BLaER1 treated with 17β-estradiol and CSF1 and Interleukin-3, amounts not matched to agents 10 nM and 100 nM (cell line): Measurements from ENCODE around the gene FOXN3.

Source experiments
- H3K27ac ChIP-seq, 11 experiments: shearing (Covaris generic); formaldehyde crosslinking; 2 replicates each; pipeline ENCODE4 v1.8.1; 2022
- H3K27me3 ChIP-seq, 11 experiments: shearing (Covaris generic); formaldehyde crosslinking; 2 replicates each; pipeline ENCODE4 v1.8.1; 2022
- H3K36me3 ChIP-seq, 11 experiments: shearing (Covaris generic); formaldehyde crosslinking; 2 replicates each; pipeline ENCODE4 v1.8.1; 2022
- H3K4me1 ChIP-seq, 10 experiments: shearing (Covaris generic); formaldehyde crosslinking; 2 replicates each; pipeline ENCODE4 v1.8.1; 2022
- H3K4me2 ChIP-seq, 11 experiments: shearing (Covaris generic); formaldehyde crosslinking; 2 replicates each; pipeline ENCODE4 v1.8.1; 2022
- H3K4me3 ChIP-seq, 10 experiments: shearing (Covaris generic); formaldehyde crosslinking; 2 replicates each; pipeline ENCODE4 v1.8.1; 2022
- H3K9ac ChIP-seq, 11 experiments: shearing (Covaris generic); formaldehyde crosslinking; 2 replicates each; pipeline ENCODE4 v1.8.1; 2022
- H3K9me3 ChIP-seq, 11 experiments: shearing (Covaris generic); formaldehyde crosslinking; replicated peaks in 1 of 11; 2 replicates each; pipeline ENCODE4 v1.8.1; 2022
- H4K20me1 ChIP-seq, 11 experiments: shearing (Covaris generic); formaldehyde crosslinking; 2 replicates each; pipeline ENCODE4 v1.8.1; 2022
- Cebpa-rat ChIP-seq, 11 experiments: shearing (Covaris generic); IDR thresholded peaks; 2 replicates each; pipeline ENCODE4 v1.8.1; 2022

Gene FOXN3

GRCh38 chr14:89143595-89143994 lies 273.4 kb downstream of the FOXN3 start:
- Histone ChIP-seq H3K4me2 (no peak overlapping the region), H3K4me1 (no peaks in the 10 kb centered on the region)

GRCh38 chr14:89142366-89142765 lies 274.7 kb downstream of the FOXN3 start:
- Histone ChIP-seq H3K9ac (no peak overlapping the region), H3K9me3 (peaks cover 0 to 7% (median 3%) of the 10 kb centered on the region in 11 experiments; a peak in 13 of 22 replicates), H4K20me1 (no peaks in the 10 kb centered on the region), H3K4me1 (peaks cover 0 to 8% (median 0%) of the 10 kb centered on the region in 10 experiments; a peak in 8 of 20 replicates), H3K4me3 (no peak overlapping the region), H3K36me3 (no peaks in the 10 kb centered on the region), H3K4me2 (no peak overlapping the region), H3K27ac (no peak overlapping the region), H3K27me3 (no peaks in the 10 kb centered on the region)
- TF ChIP-seq Cebpa-rat (IDR thresholded peaks at IDR 0.05), result no peak

More at GRCh38 chr14:89143595-89143994, 273.4 kb downstream of the FOXN3 start:
- Histone ChIP-seq H3K9ac (no peak overlapping the region), H3K27ac (no peak overlapping the region), H3K4me3 (no peak overlapping the region), H3K36me3 (no peaks in the 10 kb centered on the region), H4K20me1 (no peaks in the 10 kb centered on the region), H3K27me3 (no peaks in the 10 kb centered on the region), H3K9me3 (0 out of 22 replicates have a peak, but pooled peaks cover 0 to 9% (median 0%) of the 10 kb centered on the region in 11 experiments)
- no peak for TF ChIP-seq Cebpa-rat (IDR thresholded peaks at IDR 0.05)

- H3K27me3 ChIP-seq, result no peaks in the 10 kb centered on the region
- peaks cover 0 to under 1% (median 0%) of the 10 kb centered on the region in 11 experiments; a peak in 1 of 22 replicates for H3K36me3 ChIP-seq
- H3K9ac ChIP-seq, result no peak overlapping the region
- H3K4me1 ChIP-seq, result peaks cover 0 to 13% (median 0%) of the 10 kb centered on the region in 10 experiments; a peak in 8 of 20 replicates
- no peak overlapping the region for H3K4me3 ChIP-seq
- no peak overlapping the region for H3K4me2 ChIP-seq
- TF ChIP-seq Cebpa-rat (IDR thresholded peaks at IDR 0.05), result no peak
- no peak overlapping the region for H3K27ac ChIP-seq
- H4K20me1 ChIP-seq, result no peaks in the 10 kb centered on the region
- H3K9me3 ChIP-seq, result peaks cover under 1 to 11% (median 8%) of the 10 kb centered on the region in 11 experiments; a peak in 18 of 22 replicates
Measured at GRCh38 chr14:89141862-89142261, 275.2 kb downstream of the FOXN3 start.

- Histone ChIP-seq H3K27ac (no peak overlapping the region), H3K4me2 (no peak overlapping the region), H3K36me3 (peaks cover 0 to 6% (median 0%) of the 10 kb centered on the region in 11 experiments; a peak in 1 of 22 replicates), H3K4me3 (no peak overlapping the region), H3K9ac (no peak overlapping the region), H3K27me3 (no peaks in the 10 kb centered on the region), H3K9me3 (peaks cover 16 to 26% (median 24%) of the 10 kb centered on the region in 11 experiments), H4K20me1 (no peaks in the 10 kb centered on the region), H3K4me1 (peaks cover 0 to 16% (median 0%) of the 10 kb centered on the region in 10 experiments; a peak in 8 of 20 replicates)
- TF ChIP-seq Cebpa-rat (IDR thresholded peaks at IDR 0.05), result no peak
Measured at GRCh38 chr14:89140326-89140725, 276.7 kb downstream of the FOXN3 start.

- no peak overlapping the region for H3K27ac ChIP-seq
- no peak for TF ChIP-seq Cebpa-rat (IDR thresholded peaks at IDR 0.05)
- H3K27me3 ChIP-seq, result no peaks in the 10 kb centered on the region
- peaks cover 16 to 29% (median 25%) of the 10 kb centered on the region in 11 experiments for H3K9me3 ChIP-seq
- H3K4me1 ChIP-seq, result peaks cover 0 to 16% (median 0%) of the 10 kb centered on the region in 10 experiments; a peak in 8 of 20 replicates
- H3K36me3 ChIP-seq, result peaks cover 0 to 6% (median 0%) of the 10 kb centered on the region in 11 experiments; a peak in 1 of 22 replicates
- H3K4me2 ChIP-seq, result no peak overlapping the region
- no peaks in the 10 kb centered on the region for H4K20me1 ChIP-seq
- H3K9ac ChIP-seq, result no peak overlapping the region
- H3K4me3 ChIP-seq, result no peak overlapping the region
Measured at GRCh38 chr14:89139404-89140247, 277.4 kb downstream of the FOXN3 start.

GRCh38 chr14:89138846-89139245 lies 278.2 kb downstream of the FOXN3 start:
- Histone ChIP-seq H3K9me3 (peaks cover 16 to 31% (median 26%) of the 10 kb centered on the region in 11 experiments), H4K20me1 (no peaks in the 10 kb centered on the region), H3K27me3 (no peaks in the 10 kb centered on the region), H3K36me3 (peaks cover 0 to 6% (median 0%) of the 10 kb centered on the region in 11 experiments; a peak in 1 of 22 replicates), H3K27ac (no peak overlapping the region), H3K4me2 (no peak overlapping the region), H3K4me3 (no peak overlapping the region), H3K4me1 (peaks cover 0 to 16% (median 0%) of the 10 kb centered on the region in 10 experiments; a peak in 8 of 20 replicates), H3K9ac (no peak overlapping the region)
- no peak for TF ChIP-seq Cebpa-rat (IDR thresholded peaks at IDR 0.05)

- H3K27me3 ChIP-seq, result no peaks in the 10 kb centered on the region
- H3K4me2 ChIP-seq, result peak overlapping the region in 3 of 11 experiments; percentile 58 to 83 (median 67); a peak in 6 of 22 replicates
- no peak overlapping the region for H3K27ac ChIP-seq
- H3K4me3 ChIP-seq, result no peak overlapping the region
- H4K20me1 ChIP-seq, result no peaks in the 10 kb centered on the region
- peaks cover 0 to 6% (median 0%) of the 10 kb centered on the region in 11 experiments; a peak in 1 of 22 replicates for H3K36me3 ChIP-seq
- no peak overlapping the region for H3K9ac ChIP-seq
- TF ChIP-seq Cebpa-rat (IDR thresholded peaks at IDR 0.05), result no peak
- H3K9me3 ChIP-seq, result peaks cover 16 to 32% (median 26%) of the 10 kb centered on the region in 11 experiments
- H3K4me1 ChIP-seq, result peaks cover 0 to 16% (median 0%) of the 10 kb centered on the region in 10 experiments; a peak in 8 of 20 replicates
Measured at GRCh38 chr14:89137526-89138163, 279.4 kb downstream of the FOXN3 start.

GRCh38 chr14:89136587-89136986 lies 280.4 kb downstream of the FOXN3 start:
- H3K36me3 ChIP-seq, result peaks cover 0 to 6% (median 0%) of the 10 kb centered on the region in 11 experiments; a peak in 1 of 22 replicates

GRCh38 chr14:89134640-89135039 lies 282.4 kb downstream of the FOXN3 start:
- Histone ChIP-seq H4K20me1 (no peaks in the 10 kb centered on the region), H3K4me2 (no peak overlapping the region), H3K9me3 (peaks cover 16 to 32% (median 26%) of the 10 kb centered on the region in 11 experiments), H3K27ac (no peak overlapping the region), H3K27me3 (no peaks in the 10 kb centered on the region), H3K9ac (no peak overlapping the region), H3K4me3 (no peak overlapping the region), H3K4me1 (peaks cover 0 to 16% (median 0%) of the 10 kb centered on the region in 10 experiments; a peak in 8 of 20 replicates), H3K36me3 (peaks cover 0 to 6% (median 0%) of the 10 kb centered on the region in 11 experiments; a peak in 1 of 22 replicates)
- no peak for TF ChIP-seq Cebpa-rat (IDR thresholded peaks at IDR 0.05)

More at GRCh38 chr14:89136587-89136986, 280.4 kb downstream of the FOXN3 start:
- no peak overlapping the region for H3K4me3 ChIP-seq
- peaks cover 0 to 16% (median 0%) of the 10 kb centered on the region in 10 experiments; a peak in 8 of 20 replicates for H3K4me1 ChIP-seq
- H4K20me1 ChIP-seq, result no peaks in the 10 kb centered on the region
- H3K27ac ChIP-seq, result no peak overlapping the region
- H3K9me3 ChIP-seq, result peaks cover 16 to 32% (median 26%) of the 10 kb centered on the region in 11 experiments
- no peak overlapping the region for H3K4me2 ChIP-seq
- no peaks in the 10 kb centered on the region for H3K27me3 ChIP-seq
- H3K9ac ChIP-seq, result no peak overlapping the region
- no peak for TF ChIP-seq Cebpa-rat (IDR thresholded peaks at IDR 0.05)
